ENCODE data around the gene DGKG.

DGKG gene

DNA sequence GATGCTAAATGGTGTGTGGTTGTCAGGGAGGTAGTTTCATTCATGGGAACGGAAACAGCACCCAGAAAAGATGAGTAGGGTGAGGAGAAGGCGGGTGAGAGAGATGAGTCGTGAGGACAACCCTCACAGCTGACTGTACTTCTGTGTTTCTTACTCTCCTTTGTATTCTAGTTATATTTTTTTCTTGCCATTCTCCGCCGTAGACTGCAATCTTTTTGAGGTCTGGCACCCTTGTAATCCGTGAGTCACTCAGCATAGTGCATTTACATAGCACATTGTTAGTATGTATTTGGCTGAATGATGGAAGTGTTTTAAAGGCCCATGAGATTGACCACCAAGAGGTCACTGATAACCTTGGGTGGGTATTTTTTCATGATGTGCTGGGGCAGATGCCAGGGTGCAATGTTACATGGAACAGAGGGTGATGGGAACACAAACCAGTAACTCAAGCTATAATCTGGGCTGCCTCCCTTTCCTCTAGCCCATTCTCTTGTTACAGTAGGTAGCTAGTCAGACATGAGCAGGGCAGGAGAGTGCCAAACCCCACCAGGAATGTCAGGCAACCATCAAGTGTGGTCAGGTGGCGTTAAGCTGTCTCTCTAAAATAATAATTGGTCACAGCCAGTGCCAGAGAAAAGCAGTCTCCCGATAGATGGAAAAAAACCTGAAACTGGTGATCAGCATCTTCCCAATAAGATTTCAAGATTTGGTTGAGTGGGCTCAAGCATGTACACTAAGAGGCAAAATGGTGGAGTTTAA lies 18.8 kb upstream of the DGKG start:
- no peak for ATAC-seq (ENCODE audit: low read depth)
- TF ChIP-seq, protein P1, sequence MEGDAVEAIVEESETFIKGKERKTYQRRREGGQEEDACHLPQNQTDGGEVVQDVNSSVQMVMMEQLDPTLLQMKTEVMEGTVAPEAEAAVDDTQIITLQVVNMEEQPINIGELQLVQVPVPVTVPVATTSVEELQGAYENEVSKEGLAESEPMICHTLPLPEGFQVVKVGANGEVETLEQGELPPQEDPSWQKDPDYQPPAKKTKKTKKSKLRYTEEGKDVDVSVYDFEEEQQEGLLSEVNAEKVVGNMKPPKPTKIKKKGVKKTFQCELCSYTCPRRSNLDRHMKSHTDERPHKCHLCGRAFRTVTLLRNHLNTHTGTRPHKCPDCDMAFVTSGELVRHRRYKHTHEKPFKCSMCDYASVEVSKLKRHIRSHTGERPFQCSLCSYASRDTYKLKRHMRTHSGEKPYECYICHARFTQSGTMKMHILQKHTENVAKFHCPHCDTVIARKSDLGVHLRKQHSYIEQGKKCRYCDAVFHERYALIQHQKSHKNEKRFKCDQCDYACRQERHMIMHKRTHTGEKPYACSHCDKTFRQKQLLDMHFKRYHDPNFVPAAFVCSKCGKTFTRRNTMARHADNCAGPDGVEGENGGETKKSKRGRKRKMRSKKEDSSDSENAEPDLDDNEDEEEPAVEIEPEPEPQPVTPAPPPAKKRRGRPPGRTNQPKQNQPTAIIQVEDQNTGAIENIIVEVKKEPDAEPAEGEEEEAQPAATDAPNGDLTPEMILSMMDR (IDR thresholded peaks at IDR 0.05; ENCODE audit: poor library complexity, severe bottlenecking) = no peak
- H3K4me3 ChIP-seq (ENCODE audit: severe bottlenecking) = no peak overlapping the region
- no peaks in the 10 kb centered on the region for H3K9me3 ChIP-seq (ENCODE audit: severe bottlenecking)
- no peaks in the 10 kb centered on the region for H3K27me3 ChIP-seq (ENCODE audit: insufficient read depth, poor library complexity, severe bottlenecking)
- no peak for DNase-seq (ENCODE audit: low spot score)
- no peaks in the 10 kb centered on the region for H3K36me3 ChIP-seq (ENCODE audit: low read depth)
- no peaks in the 10 kb centered on the region for H3K4me1 ChIP-seq (ENCODE audit: insufficient read depth, poor library complexity, severe bottlenecking)
- H3K27ac ChIP-seq (ENCODE audit: poor library complexity, severe bottlenecking) = no peak overlapping the region

DNA sequence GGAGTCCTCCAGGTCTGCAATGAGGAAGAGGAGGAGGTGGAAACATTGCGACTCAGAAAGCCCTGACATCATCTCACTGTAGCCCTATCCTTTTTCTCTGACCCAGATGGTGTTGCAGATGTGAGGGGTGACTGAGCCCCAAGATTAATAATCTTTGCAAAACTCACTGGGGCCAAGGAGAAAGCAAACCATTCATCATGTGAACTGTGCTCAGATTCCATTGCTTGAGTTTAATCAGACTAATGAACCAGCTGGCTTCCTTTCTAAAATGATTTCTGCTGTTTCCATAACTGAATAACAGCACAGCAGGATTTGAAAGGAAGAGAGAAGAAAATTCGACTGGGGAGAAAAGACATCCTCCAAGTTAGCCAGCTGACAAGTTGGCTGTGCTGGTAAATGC lies 13.4 kb upstream of the DGKG start:
- no peaks in the 10 kb centered on the region for H3K36me3 ChIP-seq (ENCODE audit: low read depth)
- H3K27me3 ChIP-seq (ENCODE audit: insufficient read depth, poor library complexity, severe bottlenecking) = no peaks in the 10 kb centered on the region
- DNase-seq (ENCODE audit: low spot score) (no peak), ATAC-seq (ENCODE audit: low read depth) (no peak)
- no peak overlapping the region for H3K27ac ChIP-seq (ENCODE audit: poor library complexity, severe bottlenecking)
- no peaks in the 10 kb centered on the region for H3K9me3 ChIP-seq (ENCODE audit: severe bottlenecking)
- TF ChIP-seq, protein P1 (IDR thresholded peaks at IDR 0.05; ENCODE audit: poor library complexity, severe bottlenecking) = no peak
- H3K4me1 ChIP-seq (ENCODE audit: insufficient read depth, poor library complexity, severe bottlenecking) = no peaks in the 10 kb centered on the region
- no peak overlapping the region for H3K4me3 ChIP-seq (ENCODE audit: severe bottlenecking)

DNA sequence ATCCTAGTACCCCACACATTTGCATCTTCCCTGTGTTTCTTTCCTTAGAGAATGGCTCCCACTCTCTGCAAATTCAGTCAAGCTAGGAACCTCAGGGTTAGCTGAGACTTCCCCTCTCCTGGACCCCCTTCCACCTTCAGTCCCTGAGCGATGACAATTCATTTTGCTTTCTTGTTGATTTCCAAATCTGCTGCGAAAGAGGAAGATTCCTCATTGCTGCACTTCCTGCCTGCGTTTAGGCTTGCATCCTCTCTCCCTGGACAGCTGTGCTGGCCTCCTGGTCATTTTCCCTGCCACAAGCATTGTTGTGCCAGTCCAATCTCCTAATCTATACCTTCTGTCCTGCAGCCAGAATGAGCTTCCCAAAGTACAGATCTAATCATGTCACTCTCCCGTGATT lies 12.3 kb upstream of the DGKG start:
- TF ChIP-seq, protein P1 (IDR thresholded peaks at IDR 0.05; ENCODE audit: poor library complexity, severe bottlenecking) = no peak
- H3K27me3 ChIP-seq (ENCODE audit: insufficient read depth, poor library complexity, severe bottlenecking) = no peaks in the 10 kb centered on the region

DNA sequence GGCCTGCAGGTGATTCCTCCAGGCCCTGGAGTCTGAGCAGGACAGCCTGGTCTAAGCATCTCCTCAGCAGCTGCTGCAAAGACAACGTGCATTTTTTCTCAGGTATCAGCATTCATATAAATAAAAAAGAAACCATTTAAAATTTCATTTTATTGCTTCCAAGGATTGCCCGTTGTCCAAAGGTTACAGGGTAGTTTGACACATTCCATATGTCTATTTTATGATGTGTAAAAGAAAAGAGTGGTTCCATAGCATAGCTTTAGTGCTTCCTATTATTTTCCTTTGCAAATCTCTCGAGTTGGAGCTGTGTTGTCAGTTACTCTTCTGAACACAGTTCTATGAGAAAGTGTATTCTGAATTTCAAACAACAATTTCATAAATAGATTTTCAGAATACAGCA lies 7.2 kb upstream of the DGKG start:
- no peak for DNase-seq (ENCODE audit: low spot score)
- no peak overlapping the region for H3K27ac ChIP-seq (ENCODE audit: poor library complexity, severe bottlenecking)

More for the DNA sequence above, 12.3 kb upstream of the DGKG start:
- DNase-seq (ENCODE audit: low spot score) = no peak
- Histone ChIP-seq H3K4me1 (ENCODE audit: insufficient read depth, poor library complexity, severe bottlenecking) (no peaks in the 10 kb centered on the region), H3K9me3 (ENCODE audit: severe bottlenecking) (no peaks in the 10 kb centered on the region), H3K4me3 (ENCODE audit: severe bottlenecking) (no peak overlapping the region), H3K27ac (ENCODE audit: poor library complexity, severe bottlenecking) (no peak overlapping the region), H3K36me3 (ENCODE audit: low read depth) (no peaks in the 10 kb centered on the region)
- ATAC-seq (ENCODE audit: low read depth) = no peak

More for the DNA sequence above, 7.2 kb upstream of the DGKG start:
- Histone ChIP-seq H3K36me3 (ENCODE audit: low read depth) (no peaks in the 10 kb centered on the region), H3K27me3 (ENCODE audit: insufficient read depth, poor library complexity, severe bottlenecking) (peaks cover 9% of the 10 kb centered on the region), H3K9me3 (ENCODE audit: severe bottlenecking) (no peaks in the 10 kb centered on the region), H3K4me1 (ENCODE audit: insufficient read depth, poor library complexity, severe bottlenecking) (no peaks in the 10 kb centered on the region), H3K4me3 (ENCODE audit: severe bottlenecking) (no peak overlapping the region)
- ATAC-seq (ENCODE audit: low read depth) = no peak
- TF ChIP-seq, protein P1 (IDR thresholded peaks at IDR 0.05; ENCODE audit: poor library complexity, severe bottlenecking) = no peak

All from RWPE2 (cell line).